Gastrocnemius medialis (tissue), 4 donors: ENCODE results near the gene XRCC3. TPM values are rescaled to one million over a fixed set of nuclear protein-coding genes. Genes with fewer than 3 reads are reported as not detected.

ENCODE experiments used
- ATAC-seq, 2 donors: fragments of 150-250 bp; one replicate each; pipeline ENCODE4 v1.9.1; 2016
- DNase-seq, 2 donors: peaks; one replicate each; pipeline ENCODE4 v3.0.0-alpha.2; 2019
- H3K27ac ChIP-seq, 4 donors: fragments of 200-600 bp; sonication (generic); 1 replicate in 1 of 4; 2 replicates in 3 of 4; pipeline ENCODE4 v1.5.1; 2016 to 2018; ENCODE audit warnings: mild to moderate bottlenecking in 2 of 4, moderate library complexity in 1 of 4
- H3K27me3 ChIP-seq, 3 donors: fragments of 200-600 bp; sonication (generic) in 2 of 3; 1 replicate in 1 of 3; 2 replicates in 2 of 3; pipeline versions ENCODE4 v1.5.1 to v1.6.0; 2016 to 2019; ENCODE audit warnings: mild to moderate bottlenecking in 1 of 3, moderate library complexity in 1 of 3
- H3K36me3 ChIP-seq, 2 donors: fragments of 200-600 bp; sonication (generic) in 1 of 2; one replicate each; pipeline ENCODE4 v1.5.1; 2017 to 2018
- H3K4me1 ChIP-seq, 2 donors: fragments of 200-600 bp; sonication (generic) in 1 of 2; one replicate each; pipeline ENCODE4 v1.5.1; 2016 to 2017; ENCODE audit warnings: mild to moderate bottlenecking in 2 of 2
- H3K4me3 ChIP-seq, 4 donors: fragments of 200-600 bp; sonication (generic) in 3 of 4; 1 replicate in 1 of 4; 2 replicates in 3 of 4; pipeline ENCODE4 v1.5.1; 2016 to 2019; ENCODE audit warnings: mild to moderate bottlenecking in 2 of 4
- H3K9me3 ChIP-seq, 3 donors: fragments of 200-600 bp; sonication (generic) in 2 of 3; 1 replicate in 1 of 3; 2 replicates in 2 of 3; pipeline ENCODE4 v1.5.1; 2016 to 2019
- POLR2A ChIP-seq, 2 donors: fragments of 450-650 bp; IDR thresholded peaks; one replicate each; pipeline ENCODE4 v1.6.1; 2017; ENCODE audit warnings: antibody characterized with exemption in 2 of 2, mild to moderate bottlenecking in 2 of 2, moderate library complexity in 2 of 2
- in situ Hi-C, 4 donors: fragments of 200-750 bp; cut with MboI; loops; one replicate each; pipeline versions ENCODE4 v1.15.0 to v1.8.0; 2017; ENCODE audit warnings: low sequenced_read_pairs in 4 of 4
- intact Hi-C: fragments of 100-400 bp; cut with DNase I; formaldehyde crosslinking; loops from one replicate; pipeline ENCODE4 v1.15.1; 2023; ENCODE audit warnings: low total_unique reads
- total RNA-seq, 4 donors: library from RNA; depleted of rRNA; stranded (reverse); fragments of >200 nt; gene quantifications; one replicate each; pipeline versions ENCODE4 v1.1.0 to v1.2.3, GENCODE V29; 2016
- TF ChIP-seq, protein P1 (sequence below), 5 experiments: fragments of 450-650 bp in 3 of 5; fragments of 200-600 bp in 2 of 5; sonication (generic) in 2 of 5; IDR thresholded peaks in 4 of 5; conservative IDR thresholded peaks in 1 of 5; 1 replicate in 4 of 5; 2 replicates in 1 of 5; pipeline ENCODE4 v1.5.1; 2016 to 2019; ENCODE audit warnings: antibody characterized with exemption in 5 of 5, mild to moderate bottlenecking in 3 of 5, moderate library complexity in 3 of 5

The XRCC3 gene
- total RNA-seq, 4 donors from 2014 or later = 1.3 to 26.5 (median 3.0) TPM

- no peak overlapping the region for H3K4me3 ChIP-seq
- H3K4me1 ChIP-seq = peaks cover 25 to 36% of the 10 kb centered on the region in 2 donors
- peak overlapping the region in 1 of 4 donors; percentile 77 for H3K27ac ChIP-seq
- no peaks in the 10 kb centered on the region for H3K27me3 ChIP-seq
- TF ChIP-seq, protein P1, sequence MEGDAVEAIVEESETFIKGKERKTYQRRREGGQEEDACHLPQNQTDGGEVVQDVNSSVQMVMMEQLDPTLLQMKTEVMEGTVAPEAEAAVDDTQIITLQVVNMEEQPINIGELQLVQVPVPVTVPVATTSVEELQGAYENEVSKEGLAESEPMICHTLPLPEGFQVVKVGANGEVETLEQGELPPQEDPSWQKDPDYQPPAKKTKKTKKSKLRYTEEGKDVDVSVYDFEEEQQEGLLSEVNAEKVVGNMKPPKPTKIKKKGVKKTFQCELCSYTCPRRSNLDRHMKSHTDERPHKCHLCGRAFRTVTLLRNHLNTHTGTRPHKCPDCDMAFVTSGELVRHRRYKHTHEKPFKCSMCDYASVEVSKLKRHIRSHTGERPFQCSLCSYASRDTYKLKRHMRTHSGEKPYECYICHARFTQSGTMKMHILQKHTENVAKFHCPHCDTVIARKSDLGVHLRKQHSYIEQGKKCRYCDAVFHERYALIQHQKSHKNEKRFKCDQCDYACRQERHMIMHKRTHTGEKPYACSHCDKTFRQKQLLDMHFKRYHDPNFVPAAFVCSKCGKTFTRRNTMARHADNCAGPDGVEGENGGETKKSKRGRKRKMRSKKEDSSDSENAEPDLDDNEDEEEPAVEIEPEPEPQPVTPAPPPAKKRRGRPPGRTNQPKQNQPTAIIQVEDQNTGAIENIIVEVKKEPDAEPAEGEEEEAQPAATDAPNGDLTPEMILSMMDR (IDR thresholded peaks at IDR 0.05 in 4 of 5, conservative IDR thresholded peaks at IDR 0.05 in 1 of 5) = no peak
- TF ChIP-seq POLR2A (IDR thresholded peaks at IDR 0.05) = no peak
- in situ Hi-C loops = no loop called here
- DNase-seq (no peak), ATAC-seq (no peak)
- intact Hi-C loops = no loop called here
- peaks cover 0 to 67% of the 10 kb centered on the region in 2 donors for H3K36me3 ChIP-seq
- no peaks in the 10 kb centered on the region for H3K9me3 ChIP-seq
These were observed 32.1 kb downstream of the XRCC3 start for GRCh38 chr14:103683139-103683538.

DNA sequence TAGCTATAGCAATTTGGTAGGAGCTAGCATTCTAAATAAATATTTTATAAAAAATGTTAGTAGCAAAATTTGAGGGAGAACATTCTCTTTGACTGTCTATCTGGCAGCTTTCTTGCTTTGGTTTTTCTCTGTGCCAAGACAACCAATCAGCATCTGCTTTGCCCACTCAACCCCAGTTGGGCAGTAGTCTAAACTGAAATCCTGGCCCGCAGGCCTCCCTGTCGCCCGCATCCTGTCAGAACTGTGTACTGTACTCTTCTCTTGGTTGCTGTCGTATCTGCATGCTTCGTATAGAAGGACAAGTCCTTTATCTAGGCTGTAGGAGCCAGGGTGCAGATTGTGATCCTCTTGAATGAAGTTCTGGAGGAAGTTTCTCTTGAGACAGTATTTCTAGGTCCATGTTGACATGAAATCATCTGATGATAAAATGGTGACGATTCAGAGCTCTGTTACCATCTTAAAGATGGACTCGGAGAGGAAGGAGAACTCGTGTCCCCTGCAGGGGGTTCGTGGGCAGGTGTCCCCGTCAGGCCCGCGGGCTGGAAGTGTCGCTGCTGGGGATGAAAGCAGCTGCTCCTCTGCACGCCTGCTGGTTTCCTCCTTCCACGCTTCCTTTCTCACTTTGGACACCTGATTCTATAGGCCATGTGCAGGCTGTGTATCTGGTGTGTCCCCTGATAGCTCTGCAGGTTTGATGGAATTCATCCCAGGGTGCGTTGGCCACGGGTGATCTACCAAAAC lies 34.6 kb downstream of the XRCC3 start:
- no peak overlapping the region for H3K4me3 ChIP-seq
- intact Hi-C loops (no loop called here), in situ Hi-C loops (no loop called here)
- H3K27ac ChIP-seq = no peak overlapping the region
- H3K4me1 ChIP-seq = peaks cover 20 to 21% of the 10 kb centered on the region in 2 donors
- no peaks in the 10 kb centered on the region for H3K27me3 ChIP-seq
- no peak for TF ChIP-seq POLR2A (IDR thresholded peaks at IDR 0.05)
- TF ChIP-seq, protein P1 (IDR thresholded peaks at IDR 0.05 in 4 of 5, conservative IDR thresholded peaks at IDR 0.05 in 1 of 5) = no peak
- DNase-seq (no peak), ATAC-seq (no peak)
- H3K9me3 ChIP-seq = no peaks in the 10 kb centered on the region
- peaks cover 0 to 77% of the 10 kb centered on the region in 2 donors for H3K36me3 ChIP-seq

- ATAC-seq (no peak), DNase-seq (no peak)
- TF ChIP-seq, protein P1 (IDR thresholded peaks at IDR 0.05 in 4 of 5, conservative IDR thresholded peaks at IDR 0.05 in 1 of 5) = peak in 1 of 5 experiments; percentile 7
- TF ChIP-seq POLR2A (IDR thresholded peaks at IDR 0.05) = no peak
- H3K9me3 ChIP-seq = no peaks in the 10 kb centered on the region
- in situ Hi-C loops (no loop called here), intact Hi-C loops (no loop called here)
- peaks cover 0 to 87% of the 10 kb centered on the region in 2 donors for H3K36me3 ChIP-seq
- H3K27me3 ChIP-seq = no peaks in the 10 kb centered on the region
- H3K4me3 ChIP-seq = no peak overlapping the region
- H3K27ac ChIP-seq = no peak overlapping the region
- peaks cover 7 to 10% of the 10 kb centered on the region in 2 donors for H3K4me1 ChIP-seq
These were observed 35.9 kb downstream of the XRCC3 start for GRCh38 chr14:103679351-103679750.

DNA sequence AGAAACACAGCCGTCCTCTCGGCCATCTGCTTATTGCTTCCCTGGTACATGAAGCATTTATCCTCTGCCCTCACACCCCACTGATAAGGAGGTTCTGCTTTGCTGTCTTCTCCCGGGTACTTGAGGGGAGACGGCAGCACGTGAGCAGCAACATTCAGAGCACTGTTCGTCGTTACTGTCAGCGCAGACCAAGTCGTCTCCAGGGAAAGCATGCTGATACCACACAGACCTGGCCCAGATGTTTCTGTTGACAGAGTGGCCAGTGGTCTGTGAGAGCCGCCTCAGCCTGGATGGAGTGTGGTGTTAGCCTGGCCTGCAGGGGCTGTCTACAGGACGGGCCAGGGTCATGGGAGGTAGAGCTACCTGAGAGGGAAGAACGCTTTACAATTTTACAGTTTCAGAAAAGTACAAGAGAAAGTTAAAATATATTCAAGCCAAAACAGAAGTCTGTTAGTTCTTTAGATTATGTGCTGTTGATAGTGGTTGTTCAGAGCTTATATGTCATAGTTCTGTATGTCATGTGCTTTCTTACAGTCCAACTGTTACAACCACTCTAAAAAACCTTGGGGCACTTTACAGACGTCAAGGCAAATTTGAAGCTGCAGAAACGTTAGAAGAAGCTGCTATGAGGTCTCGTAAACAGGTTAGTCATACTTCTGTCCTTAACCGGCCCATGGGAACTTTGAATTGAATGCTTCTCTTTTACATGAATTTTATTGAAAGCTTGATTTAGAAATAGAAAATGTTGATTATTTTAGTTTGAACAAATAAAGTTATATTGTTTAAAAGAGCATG lies 38.2 kb downstream of the XRCC3 start:
- in situ Hi-C loops (no loop called here), intact Hi-C loops (no loop called here)
- Histone ChIP-seq H3K27me3 (no peaks in the 10 kb centered on the region), H3K4me1 (no peaks in the 10 kb centered on the region), H3K27ac (no peak overlapping the region), H3K9me3 (no peaks in the 10 kb centered on the region), H3K4me3 (no peak overlapping the region), H3K36me3 (peaks cover 0 to 99% of the 10 kb centered on the region in 2 donors)
- DNase-seq = no peak
- no peak for ATAC-seq
- TF ChIP-seq POLR2A (IDR thresholded peaks at IDR 0.05) = no peak
- TF ChIP-seq, protein P1 (IDR thresholded peaks at IDR 0.05 in 4 of 5, conservative IDR thresholded peaks at IDR 0.05 in 1 of 5) = no peak
